RCC 7860 (cell line): ENCODE results near the gene CTXN3.

Experiments used
- DNase-seq: peaks from one replicate; pipeline ENCODE4 v3.0.0-alpha.2; 2015; ENCODE audit warnings: low spot score
- FAIRE-seq: peaks from 2 replicates; lab custom pipeline; 2012; peaks lifted over from hg19 to GRCh38; lab: Jason Lieb, UNC

The CTXN3 gene

DNA sequence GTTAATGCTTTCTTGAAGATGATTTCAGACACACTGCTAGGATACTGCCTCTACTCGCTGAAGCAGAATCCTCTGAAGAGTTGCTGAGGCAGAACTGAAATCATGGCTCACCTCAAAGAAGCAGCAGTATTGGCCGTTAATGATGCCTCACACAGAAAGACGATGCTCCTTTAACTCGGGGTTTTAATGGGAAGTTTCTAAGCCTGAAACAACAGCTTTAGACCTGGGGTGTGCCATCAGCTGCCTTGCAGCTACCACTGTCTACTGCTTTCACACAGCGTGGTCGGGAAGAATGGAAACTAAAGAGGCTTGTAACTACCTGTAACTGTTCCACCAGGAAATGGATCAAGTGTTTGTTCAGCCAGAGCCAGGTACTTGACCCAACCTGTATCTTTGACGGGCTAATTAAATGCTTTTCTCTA is at the start of gene CTXN3:
CTXN3 (plus strand) TSS at position 65 of the 422 bp plus-strand sequence. CDS start 8,440 bp downstream, outside the sequence.
- DNase-seq (no peak), FAIRE-seq (no peak)

DNA sequence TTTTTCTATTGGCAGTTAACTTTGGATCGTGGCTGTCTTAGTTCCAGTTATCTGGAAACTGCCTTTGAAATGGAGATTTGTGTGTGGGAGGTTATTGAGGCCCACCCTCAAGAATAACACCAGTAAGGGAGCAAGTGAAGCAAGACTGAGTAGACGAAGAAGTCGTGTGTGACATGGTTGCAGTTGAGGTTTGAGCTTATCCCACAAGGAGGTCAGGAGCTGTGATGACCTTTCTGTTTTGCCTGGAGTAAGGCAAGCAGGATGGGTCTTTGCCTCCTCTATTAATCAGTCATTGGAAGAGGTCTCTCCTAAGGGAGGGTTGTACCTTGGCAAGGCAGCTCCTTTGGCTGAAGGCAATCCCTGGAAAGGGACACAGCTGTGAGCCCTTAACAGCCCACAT is 49.6 kb upstream of the CTXN3 start:
- FAIRE-seq (no peak), DNase-seq (no peak)

DNA sequence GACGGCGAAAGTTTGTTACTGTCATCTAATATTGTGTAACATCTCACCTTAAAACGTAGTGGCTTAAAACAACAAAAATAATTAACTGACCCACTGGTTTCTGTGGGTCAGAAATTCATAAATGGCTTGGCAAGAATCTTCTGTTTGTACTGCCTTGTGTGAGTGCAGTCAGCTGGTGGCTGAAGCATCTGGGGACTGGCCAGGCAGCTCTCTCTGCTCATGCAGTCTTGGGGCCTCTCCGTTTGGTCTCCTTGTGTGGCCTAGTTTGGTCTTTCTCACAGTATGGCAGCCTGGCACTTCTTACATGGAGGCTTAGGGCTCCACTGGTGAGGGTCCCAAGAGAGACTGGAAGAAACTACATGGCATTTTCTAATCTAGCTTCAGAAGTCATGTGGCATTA is 49.0 kb upstream of the CTXN3 start:
- DNase-seq (no peak), FAIRE-seq (no peak)

DNA sequence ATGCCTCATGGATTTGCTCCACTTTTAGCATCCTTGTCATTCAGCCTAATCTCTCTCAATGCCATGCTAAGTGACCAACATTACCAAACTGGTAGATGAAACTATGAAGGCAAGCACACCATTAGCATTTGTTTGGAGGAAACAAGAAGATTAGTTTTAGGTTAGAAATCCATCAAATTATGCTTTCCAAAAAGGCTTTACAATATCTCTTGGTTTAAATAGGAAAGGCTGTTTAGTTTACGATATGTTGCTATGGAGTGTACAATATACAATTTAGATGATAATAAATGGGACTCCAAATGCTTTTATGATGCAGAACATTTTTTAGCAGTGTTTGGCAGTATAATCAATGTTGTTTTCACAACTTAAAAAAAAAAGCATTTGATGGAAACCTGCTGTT is 47.8 kb upstream of the CTXN3 start:
- FAIRE-seq: no peak
- no peak for DNase-seq

DNA sequence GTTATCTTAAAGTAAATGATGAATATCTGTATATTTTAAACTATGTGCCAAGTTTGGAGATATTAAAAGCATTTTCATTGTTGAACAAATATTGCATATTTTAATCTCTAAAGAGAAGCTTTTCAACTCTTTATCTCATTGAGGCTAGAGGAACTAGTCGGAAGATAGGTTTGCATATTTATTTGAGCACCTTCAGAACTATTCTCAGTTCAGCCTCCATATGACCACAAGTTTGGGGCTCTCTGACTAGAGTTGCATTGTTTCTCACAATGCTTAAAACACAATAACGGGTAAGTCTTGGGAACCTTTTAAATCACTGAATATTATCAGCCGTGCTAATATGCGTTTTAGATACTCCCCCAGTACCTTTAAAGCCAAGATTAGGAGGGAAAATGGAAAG is 47.3 kb upstream of the CTXN3 start:
- FAIRE-seq: no peak

DNA sequence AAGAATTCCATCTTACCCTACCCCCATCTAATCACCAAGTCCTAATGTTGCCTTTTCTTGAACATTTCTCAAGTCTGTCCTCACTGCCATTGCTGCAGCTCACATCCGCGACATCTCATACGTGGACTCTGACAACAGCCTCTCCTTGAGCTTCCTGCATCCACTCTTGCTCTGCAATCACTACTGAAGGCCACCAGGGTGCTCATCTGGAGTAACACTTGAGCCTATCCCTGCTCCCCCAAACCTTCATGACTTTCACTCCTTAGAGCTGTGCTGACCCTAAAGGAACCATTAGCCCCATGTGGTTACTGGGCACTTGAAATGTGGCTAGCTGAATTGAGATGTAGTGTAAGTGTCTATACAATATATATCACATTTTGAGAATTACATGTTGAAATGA is 46.4 kb upstream of the CTXN3 start:
- no peak for DNase-seq
- FAIRE-seq: no peak

More for the DNA sequence above, 47.3 kb upstream of the CTXN3 start:
- no peak for DNase-seq

DNA sequence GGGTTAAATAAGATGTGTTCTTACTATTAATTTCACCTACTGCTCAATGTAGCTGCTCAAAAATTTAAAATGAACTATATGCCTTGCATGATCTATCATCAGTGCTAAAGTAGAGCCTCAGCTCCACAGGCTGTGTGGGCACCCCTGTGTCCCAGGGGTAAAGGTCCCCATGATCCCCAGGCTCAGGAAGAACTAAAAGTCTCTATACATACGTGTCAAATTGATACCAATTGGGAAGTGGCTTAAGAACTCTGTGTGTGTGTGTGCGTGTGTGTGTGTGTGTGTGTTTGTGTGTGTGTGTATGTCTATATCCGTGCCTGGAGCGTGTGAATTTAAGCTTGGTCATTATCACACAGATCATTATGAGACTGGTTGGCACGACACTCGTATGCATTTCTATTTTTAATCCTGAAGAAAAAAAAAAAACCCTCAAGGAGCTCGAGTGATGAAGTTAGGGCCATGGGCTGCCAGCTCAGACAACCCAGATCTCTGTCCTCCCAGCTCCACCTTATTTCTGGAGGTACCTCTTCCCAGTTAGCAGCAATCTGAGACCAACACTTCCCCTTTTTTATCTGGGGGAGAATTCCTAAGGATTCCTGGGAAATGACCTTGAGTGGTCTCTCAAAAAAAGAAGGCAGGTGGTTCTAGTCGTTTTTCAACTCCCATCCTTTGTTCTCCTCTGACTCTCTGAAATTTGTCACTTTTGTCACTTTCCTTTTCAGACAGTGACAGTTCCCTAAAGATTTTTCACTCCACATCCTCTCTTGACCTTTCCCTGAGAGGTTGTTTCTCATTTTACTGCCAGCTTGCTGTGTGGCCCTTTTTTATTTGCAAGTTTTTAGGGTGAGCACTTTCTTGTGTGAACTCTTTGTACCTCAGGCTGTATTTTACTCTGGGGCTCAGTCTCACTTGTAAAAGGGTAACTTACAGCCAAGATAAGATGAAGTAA is 45.7 kb upstream of the CTXN3 start:
- no peak for DNase-seq
- no peak for FAIRE-seq

DNA sequence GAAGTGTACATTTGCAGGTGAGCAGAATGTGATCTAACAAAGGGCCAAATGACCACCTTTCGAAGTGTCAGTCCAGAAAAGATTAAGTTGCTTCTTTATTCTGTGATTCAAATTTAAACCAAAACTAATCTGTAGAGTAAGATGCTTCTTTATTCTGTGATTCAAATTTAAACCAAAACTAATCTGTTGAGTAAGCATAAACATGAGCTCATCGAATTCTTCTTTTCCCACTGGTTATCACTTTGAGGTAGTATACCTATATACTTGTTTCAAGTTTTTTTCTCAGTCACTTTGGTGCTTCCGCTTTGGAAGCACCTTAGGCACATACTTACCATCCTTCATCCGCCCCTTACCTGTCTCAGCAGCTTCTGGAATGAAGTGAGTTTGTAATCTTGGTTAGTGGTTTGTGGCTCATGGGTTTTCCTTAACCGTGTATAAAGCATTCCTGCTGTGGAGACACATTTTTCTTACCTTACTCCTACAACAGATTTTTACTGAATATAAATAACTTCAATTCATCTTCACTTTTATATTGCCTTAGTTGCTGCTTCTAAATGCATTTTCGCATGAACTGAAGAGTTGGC is 40.7 kb upstream of the CTXN3 start:
- FAIRE-seq: no peak
- no peak for DNase-seq

DNA sequence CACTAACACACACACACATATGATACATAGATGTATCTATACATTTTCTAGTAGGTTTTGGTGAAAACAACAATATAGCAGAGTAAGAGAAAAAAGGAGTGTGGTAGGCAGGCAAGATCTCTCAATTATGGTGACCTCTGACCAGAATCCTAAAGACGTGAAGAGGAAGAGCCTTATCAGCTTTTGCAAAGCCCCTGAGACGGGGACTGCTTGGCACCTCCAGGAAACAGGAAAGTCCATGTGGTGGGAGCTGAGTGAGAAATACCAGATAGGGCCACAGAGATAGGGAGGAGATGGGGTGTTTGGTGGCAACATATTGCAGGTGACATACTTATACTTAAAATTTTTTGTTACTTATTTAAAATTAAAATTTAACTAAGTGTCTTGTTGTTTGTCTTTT is 39.9 kb upstream of the CTXN3 start:
- DNase-seq: no peak
- no peak for FAIRE-seq

DNA sequence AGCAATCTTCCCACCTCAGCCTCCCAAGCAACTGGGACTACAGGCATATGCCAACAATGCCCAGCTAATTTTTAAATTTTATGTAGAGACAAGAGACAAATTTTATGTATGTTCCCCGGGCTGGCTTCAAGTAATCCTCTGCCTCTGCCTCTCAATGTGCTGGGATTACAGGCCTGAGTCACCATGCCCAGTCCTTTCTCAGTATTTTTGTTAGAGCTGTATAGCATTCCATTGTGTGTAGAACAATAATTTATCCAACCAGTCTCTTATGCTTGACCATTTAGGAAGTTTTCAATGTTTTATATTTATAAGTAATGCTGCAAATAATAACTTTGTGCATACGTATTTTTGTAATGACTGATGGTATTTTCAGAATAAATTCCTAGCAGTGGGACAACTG is 38.9 kb upstream of the CTXN3 start:
- FAIRE-seq: no peak
- no peak for DNase-seq

DNA sequence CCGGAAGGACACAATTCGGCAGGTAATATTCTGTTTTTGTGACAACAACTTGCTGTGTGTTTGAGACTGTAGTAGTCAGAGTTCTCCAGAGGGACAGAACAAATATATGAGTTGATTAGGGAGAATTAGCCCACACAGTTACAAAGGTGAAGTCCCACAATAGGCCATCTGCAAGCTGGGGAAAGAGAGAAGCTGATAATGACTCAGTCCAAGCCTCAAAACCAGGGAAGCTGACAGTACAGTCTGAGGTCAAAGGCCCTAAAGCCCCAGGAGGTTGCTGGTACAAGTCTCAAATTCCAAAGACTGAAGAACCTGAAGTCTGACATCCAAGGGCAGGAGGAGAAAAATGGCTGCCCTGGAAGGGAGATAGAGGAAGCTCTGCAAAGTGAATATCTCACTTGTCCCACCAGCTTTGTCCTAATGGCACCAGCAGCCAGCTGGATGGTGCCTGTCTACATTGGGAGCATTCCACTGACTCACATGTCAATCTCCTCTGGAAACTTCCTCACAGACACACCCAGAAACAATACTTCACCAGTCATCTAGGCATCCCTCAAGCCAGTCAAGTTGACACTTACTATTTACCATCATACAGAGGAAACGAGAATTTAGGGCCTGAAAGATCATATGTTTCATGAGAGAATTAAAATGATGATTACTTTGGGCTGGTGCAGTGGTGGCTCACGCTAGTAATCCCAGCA is 36.3 kb upstream of the CTXN3 start:
- FAIRE-seq: no peak
- no peak for DNase-seq

DNA sequence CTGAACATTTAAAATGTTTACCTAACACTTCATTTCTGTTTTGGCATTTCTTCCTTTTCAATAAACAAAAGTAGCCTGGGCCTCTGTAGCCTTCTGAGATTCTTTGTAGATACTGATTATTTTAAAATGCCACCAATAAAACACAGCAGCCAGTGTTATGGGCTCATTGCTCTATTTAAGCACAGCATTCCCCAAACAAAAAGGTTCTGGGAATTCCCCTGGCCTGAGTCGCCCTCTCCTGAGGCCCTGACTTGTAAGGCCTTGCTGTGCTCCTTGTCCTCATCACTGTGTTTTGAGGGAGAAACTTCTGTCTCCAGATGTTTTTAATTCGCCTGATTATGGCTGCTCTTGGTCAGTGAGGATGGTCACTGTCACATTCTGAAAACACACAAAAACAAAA is 33.0 kb upstream of the CTXN3 start:
- no peak for FAIRE-seq

DNA sequence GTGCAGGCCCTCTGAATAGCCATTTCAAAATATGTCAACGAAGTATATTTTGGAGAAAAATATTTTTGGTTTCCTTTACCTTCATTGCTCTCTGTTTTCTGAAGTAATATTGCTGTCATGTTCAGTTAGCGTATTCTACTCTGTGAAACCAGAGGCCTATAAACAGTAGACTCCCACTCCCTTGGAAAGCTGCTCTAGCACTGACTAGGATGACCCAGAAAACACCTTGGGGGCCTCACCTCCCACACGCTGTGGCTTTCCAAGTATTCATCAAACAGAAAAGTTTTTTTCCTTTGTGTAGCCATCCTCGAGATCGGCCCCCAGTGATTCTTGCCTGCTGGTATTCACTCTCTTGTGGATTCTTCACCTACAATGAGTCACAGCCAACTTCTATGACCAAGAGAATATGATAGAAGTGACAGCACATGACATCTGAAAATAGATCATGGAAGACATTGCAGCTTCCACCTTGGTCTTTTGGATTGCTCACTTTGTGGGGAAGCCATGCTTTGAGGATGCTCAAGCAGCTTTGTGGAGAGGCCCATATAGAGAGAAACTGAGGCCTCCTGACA is 28.9 kb upstream of the CTXN3 start:
- DNase-seq (no peak), FAIRE-seq (no peak)

More for the DNA sequence above, 33.0 kb upstream of the CTXN3 start:
- no peak for DNase-seq

DNA sequence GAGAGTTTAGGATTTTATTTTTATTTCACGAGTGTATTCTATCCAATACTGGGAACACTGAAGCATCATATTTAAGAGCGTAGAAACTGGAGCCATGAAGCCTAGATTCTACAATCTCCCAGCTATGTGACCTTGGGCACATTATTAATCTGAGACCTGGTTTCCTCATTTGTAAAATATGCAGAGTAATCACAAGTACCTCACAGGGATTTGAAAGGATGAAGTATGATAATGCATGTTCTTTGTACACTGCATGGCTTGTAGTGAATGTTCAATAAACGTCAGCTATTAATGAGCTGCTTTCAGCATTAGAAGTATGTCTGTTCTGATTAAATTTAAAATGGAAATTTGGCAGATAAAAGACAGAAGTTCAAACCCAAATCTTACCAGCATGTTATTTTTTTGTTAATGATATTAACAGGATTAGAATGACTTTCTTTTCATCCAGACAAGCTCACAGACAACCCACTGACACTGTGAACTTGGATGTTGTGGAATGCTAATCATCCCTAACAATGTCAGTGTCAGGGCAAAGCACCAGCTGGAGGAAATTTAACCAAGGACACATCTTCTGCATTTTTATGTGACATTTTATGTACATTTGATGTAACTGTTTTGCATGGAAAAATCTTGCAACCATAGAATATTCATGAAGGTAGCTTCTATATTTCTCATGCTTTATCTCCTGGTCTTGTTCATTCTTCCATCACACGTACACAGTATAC is 27.1 kb upstream of the CTXN3 start:
- FAIRE-seq (no peak), DNase-seq (no peak)

DNA sequence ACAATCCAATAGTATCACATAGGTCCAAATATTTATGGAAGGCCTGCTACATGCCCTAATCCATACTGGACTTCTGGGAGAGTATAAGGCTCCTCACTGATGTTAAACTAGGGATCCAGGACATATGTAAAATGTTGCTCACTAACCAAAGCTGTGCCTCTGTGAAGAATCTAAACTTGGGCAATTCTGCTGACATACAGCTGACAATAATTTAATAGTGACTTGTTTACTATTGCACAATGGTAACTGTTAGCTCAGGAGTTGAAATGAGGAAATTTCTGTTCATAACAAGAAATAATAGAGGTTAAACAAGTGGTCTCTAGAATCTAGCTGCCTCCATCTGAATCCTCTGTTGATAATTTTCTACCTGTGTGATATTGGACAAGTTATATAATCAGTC is 14.9 kb upstream of the CTXN3 start:
- FAIRE-seq (no peak), DNase-seq (no peak)

DNA sequence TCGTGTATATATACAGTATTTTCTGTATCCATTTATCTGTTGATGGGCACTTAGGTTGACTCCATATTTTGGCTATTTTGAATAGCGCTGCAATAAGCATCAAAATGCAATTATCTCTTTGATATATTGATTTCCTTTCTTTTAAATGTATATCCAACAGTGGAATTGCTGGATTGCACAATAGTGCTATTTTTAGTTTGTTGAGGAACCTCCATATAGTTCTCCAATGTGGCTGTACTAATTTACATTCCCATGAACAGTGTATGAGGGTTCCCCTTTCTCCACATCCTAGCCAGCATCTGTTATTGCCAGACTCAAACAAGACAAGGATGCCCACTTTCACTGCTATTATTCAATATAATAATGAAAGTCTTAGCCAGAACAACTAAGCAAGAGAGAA is 9.1 kb upstream of the CTXN3 start:
- DNase-seq: no peak
- FAIRE-seq: no peak

DNA sequence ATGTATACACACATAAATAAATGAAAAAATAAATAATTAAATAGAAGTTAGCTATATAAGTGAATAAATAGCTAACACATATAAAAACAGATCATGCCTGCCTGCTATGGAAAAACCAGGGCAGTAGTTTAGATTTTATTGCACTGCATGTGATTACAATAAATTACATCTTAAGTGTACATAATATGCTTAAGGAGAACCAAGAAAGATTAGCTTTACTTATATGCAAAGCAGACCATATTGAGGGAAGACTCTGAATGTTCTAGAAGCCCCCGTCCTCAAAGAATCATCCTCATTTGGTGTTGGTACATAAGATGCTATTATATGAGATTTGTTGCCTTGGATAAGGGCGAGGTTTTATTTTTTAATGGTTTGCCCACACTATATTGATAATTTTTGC is 5.9 kb upstream of the CTXN3 start:
- FAIRE-seq (no peak), DNase-seq (no peak)

DNA sequence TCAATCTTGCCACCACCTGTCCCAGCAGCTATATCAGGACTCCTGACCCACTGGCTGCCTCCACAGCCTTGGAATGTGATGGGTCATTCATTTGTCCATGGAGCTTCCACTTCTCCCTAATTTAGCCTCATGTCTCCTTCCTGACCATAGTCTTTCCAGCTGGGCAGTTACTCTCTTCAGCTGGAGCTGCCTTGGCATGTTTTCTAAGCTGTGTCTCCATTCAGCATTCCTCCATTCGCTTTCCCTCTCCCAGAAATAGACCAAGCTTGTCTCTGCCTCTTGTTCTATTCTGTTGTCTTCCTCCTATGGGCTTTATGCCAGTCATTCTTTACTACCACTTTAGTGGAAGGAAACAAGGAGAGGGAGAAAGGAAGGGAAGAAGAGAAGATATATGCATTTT is 5.3 kb upstream of the CTXN3 start:
- DNase-seq: no peak
- no peak for FAIRE-seq

DNA sequence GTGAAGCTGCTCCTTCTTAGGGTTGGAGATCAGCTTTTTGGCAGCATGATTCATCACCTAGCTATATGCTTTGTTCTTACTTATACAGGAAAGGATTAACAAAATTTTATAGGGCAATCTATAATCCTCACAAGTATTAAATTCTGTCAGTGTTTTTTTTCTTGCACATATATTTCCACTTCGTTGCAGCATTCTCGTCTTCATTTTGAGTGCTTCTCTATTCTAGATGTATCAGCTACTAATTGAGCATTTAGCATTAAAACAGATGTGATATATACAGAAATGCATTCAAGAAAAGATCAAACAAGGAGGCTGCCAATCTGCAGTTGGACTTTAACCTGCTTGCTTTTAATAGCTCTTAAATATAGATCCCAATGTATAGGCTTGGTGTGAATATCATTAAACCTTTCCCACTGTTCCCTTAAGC is 3.6 kb upstream of the CTXN3 start:
- no peak for DNase-seq
- FAIRE-seq: no peak

DNA sequence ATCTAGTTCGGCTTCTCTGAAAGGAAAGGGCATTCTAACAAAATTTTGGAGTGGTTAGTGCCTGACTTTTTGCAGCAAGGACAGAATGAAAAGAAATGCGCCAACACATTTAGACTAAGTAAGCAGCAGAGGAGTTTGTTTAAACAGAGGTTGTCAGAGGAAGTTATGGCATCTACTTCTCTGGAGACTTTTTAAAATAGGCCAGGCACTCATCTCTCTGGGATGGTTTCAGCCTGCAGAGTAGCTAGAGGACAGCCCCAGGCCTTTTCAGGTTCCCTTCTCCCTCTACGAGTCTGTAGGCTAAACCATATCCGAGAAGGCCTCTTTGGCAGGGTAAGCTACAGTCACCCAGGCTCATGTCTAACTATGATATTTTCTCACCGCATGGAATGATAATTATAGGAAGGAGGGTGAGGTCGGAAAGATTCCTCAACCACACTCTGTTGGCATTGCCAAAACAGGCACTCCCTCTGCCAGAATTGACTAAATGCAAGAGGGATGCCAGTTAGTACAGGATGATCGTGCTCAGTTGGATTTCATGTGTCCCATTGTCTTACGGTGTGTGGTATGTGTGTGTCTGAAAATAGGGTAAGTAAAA is 1.4 kb upstream of the CTXN3 start:
- DNase-seq (no peak), FAIRE-seq (no peak)
